ENCODE results near the gene ZNF598.

Gene ZNF598

GRCh38 chr16:2035431-2036199, 26.0 kb upstream of the ZNF598 start (continued):
- TF ChIP-seq PRDM4 (tag by site-specific recombination; IDR thresholded peaks at IDR 0.05) = no peak
- no peak for TF ChIP-seq ZNF174 (tag by site-specific recombination; IDR thresholded peaks at IDR 0.05)
- TF ChIP-seq ATF2 (tag by site-specific recombination; IDR thresholded peaks at IDR 0.05; ENCODE audit: low read depth) = no peak
- no peak for TF ChIP-seq ZNF362 (tag by site-specific recombination; IDR thresholded peaks at IDR 0.05)
- TF ChIP-seq ZBTB21 (tag by site-specific recombination; IDR thresholded peaks at IDR 0.05) = no peak
- peak; percentile 24; the same call in 1 of the 2 replicates for TF ChIP-seq ZFP69B (tag by site-specific recombination; IDR thresholded peaks at IDR 0.05)
- no peak for TF ChIP-seq SCRT1 (tag by site-specific recombination; IDR thresholded peaks at IDR 0.05; ENCODE audit: borderline replicate concordance)
- TF ChIP-seq ZNF830 (tag by site-specific recombination; IDR thresholded peaks at IDR 0.05; ENCODE audit: low read depth) = no peak
- no peak for TF ChIP-seq HIC1 (tag by site-specific recombination; IDR thresholded peaks at IDR 0.05)
- no peak for TF ChIP-seq ZNF521 (tag by site-specific recombination; IDR thresholded peaks at IDR 0.05)
- no peak for TF ChIP-seq ZNF654 (tag by site-specific recombination; IDR thresholded peaks at IDR 0.05; ENCODE audit: low read depth)
- TF ChIP-seq ZNF707 (tag by site-specific recombination; IDR thresholded peaks at IDR 0.05) = no peak
- no peak for TF ChIP-seq ZNF660 (tag by site-specific recombination; IDR thresholded peaks at IDR 0.05)

GRCh38 chr16:2034696-2035430, 25.2 kb upstream of the ZNF598 start:
- ChIA-PET POLR2A (interaction anchor here (1.0 to 1.8 kb wide), 2 partner anchors 27 to 120 kb away, joined by 3 to 12 read pairs; partner anchors contain the start of gene TRAF7), CTCF (interaction anchor here (1.1 to 1.2 kb wide), 3 partner anchors 86 to 254 kb away, joined by 3 to 8 read pairs (median 3); no protein-coding TSS in a partner anchor)
- no peak overlapping the region; the same call in 1 of the 2 replicates for H3K27ac ChIP-seq (ENCODE audit: extremely low read depth, low read depth, low read length)
- H3K4me3 ChIP-seq (ENCODE audit: low read depth, low read length) = no peak overlapping the region
- H3K36me3 ChIP-seq (ENCODE audit: control insufficient read depth in 2 of 2, insufficient read depth in 1 of 2, low read length in 2 of 2) = peaks cover 0 to 15% of the 10 kb centered on the region in 2 experiments; a peak in 1 of 3 replicates
- TF ChIP-seq PBX3 (CRISPR knock-in tag; IDR thresholded peaks at IDR 0.05) (peak; percentile 27; the same call in 1 of the 2 replicates), ZBTB8A (tag by site-specific recombination; IDR thresholded peaks at IDR 0.05) (peak; percentile 27; the same call in 1 of the 2 replicates), ZFHX2 (tag by site-specific recombination; conservative IDR thresholded peaks at IDR 0.05) (no peak), GLIS1 (tag by site-specific recombination; IDR thresholded peaks at IDR 0.05) (no peak)
- peaks cover 4% of the 10 kb centered on the region; the same call in 1 of the 2 replicates for H3K4me1 ChIP-seq (ENCODE audit: control insufficient read depth, insufficient read depth, low read length)
- no peaks in the 10 kb centered on the region for H3K9me3 ChIP-seq (ENCODE audit: control insufficient read depth, insufficient read depth, low read depth, low read length)
